Peyer's patch (tissue), 4 donors: ENCODE results near the gene C3orf22.
"Not testable (repeated sequence)": the region's sequence is repeated elsewhere in the genome, so short reads cannot be mapped to it uniquely, and the experiment has no call there.

Experiments
- CTCF ChIP-seq, 6 experiments: fragments of 450-650 bp in 4 of 6; fragments of 200-600 bp in 2 of 6; sonication (generic) in 1 of 6; IDR thresholded peaks; one replicate each; pipeline ENCODE4 v1.5.1; 2017 to 2019; ENCODE audit warnings: antibody characterized with exemption in 6 of 6, mild to moderate bottlenecking in 3 of 6, moderate library complexity in 1 of 6
- POLR2A ChIP-seq, 2 donors: fragments of 450-650 bp; IDR thresholded peaks; one replicate each; pipeline ENCODE4 v1.5.1; 2017; ENCODE audit warnings: antibody characterized with exemption in 2 of 2, mild to moderate bottlenecking in 2 of 2, moderate library complexity in 2 of 2

GRCh38 chr3:126591515-126591914 lies 32.8 kb upstream of the C3orf22 start:
- TF ChIP-seq CTCF, POLR2A (IDR thresholded peaks at IDR 0.05): not testable (repeated sequence)
